Hepatocyte (in vitro differentiated cells): ENCODE results near the gene PARK7.

ENCODE experiments used
- CTCF ChIP-seq: fragments of 200-600 bp; sonication (generic); IDR thresholded peaks from 2 replicates; pipeline ENCODE4 v1.5.1; 2016; ENCODE audit warnings: antibody characterized with exemption, mild to moderate bottlenecking; ENCODE audit not compliant: poor library complexity
- EZH2 ChIP-seq: fragments of 200-600 bp; sonication (generic); IDR thresholded peaks from 2 replicates; pipeline ENCODE4 v1.6.1; 2016; ENCODE audit warnings: antibody characterized with exemption, mild to moderate bottlenecking, borderline replicate concordance

GRCh38 chr1:7975212-7975865 is 13.8 kb downstream of the PARK7 start:
- peak; percentile 91 for TF ChIP-seq CTCF
- TF ChIP-seq EZH2 = no peak
